Body of pancreas (tissue), 4 donors: ENCODE measurements around the gene ERAS.

Experiments used
- CTCF ChIP-seq, 7 experiments: fragments of 450-650 bp in 4 of 7; fragments of 200-600 bp in 3 of 7; sonication (generic) in 3 of 7; IDR thresholded peaks; one replicate each; pipeline ENCODE4 v1.5.1; 2016 to 2019; ENCODE audit warnings: antibody characterized with exemption in 7 of 7
- POLR2A ChIP-seq, 3 donors: fragments of 450-650 bp; IDR thresholded peaks; one replicate each; pipeline ENCODE4 v1.6.1; 2016; ENCODE audit warnings: antibody characterized with exemption in 3 of 3, mild to moderate bottlenecking in 2 of 3

- TF ChIP-seq CTCF (IDR thresholded peaks at IDR 0.05) (no peak), POLR2A (IDR thresholded peaks at IDR 0.05) (no peak)
Observed at GRCh38 chrX:48785186-48785539, 41.1 kb upstream of the ERAS start.
